Suppressor macrophage treated with lipopolysaccharide for 4 hours (primary cell): ENCODE measurements around the gene OR11L1.

ENCODE experiments used
- DNase-seq: peaks from one replicate; pipeline ENCODE4 v3.0.0-alpha.2; 2020

The OR11L1 gene

GRCh38 chr1:247841796-247842195 is at the start of gene OR11L1:
OR11L1 (minus strand) TSS chr1:247841896; CDS start chr1:247841896, 0 bp downstream.
- no peak for DNase-seq

GRCh38 chr1:247884797-247885413 is 43.2 kb upstream of the OR11L1 start:
- DNase-seq = peak; percentile 22

- DNase-seq = no peak
Measured at GRCh38 chr1:247883346-247883745, 41.6 kb upstream of the OR11L1 start.

GRCh38 chr1:247865416-247865815 is 23.7 kb upstream of the OR11L1 start:
- DNase-seq = no peak

- DNase-seq = no peak
Measured at GRCh38 chr1:247864644-247865043, 22.9 kb upstream of the OR11L1 start.

GRCh38 chr1:247862756-247863155 is 21.1 kb upstream of the OR11L1 start:
- DNase-seq = no peak

DNA sequence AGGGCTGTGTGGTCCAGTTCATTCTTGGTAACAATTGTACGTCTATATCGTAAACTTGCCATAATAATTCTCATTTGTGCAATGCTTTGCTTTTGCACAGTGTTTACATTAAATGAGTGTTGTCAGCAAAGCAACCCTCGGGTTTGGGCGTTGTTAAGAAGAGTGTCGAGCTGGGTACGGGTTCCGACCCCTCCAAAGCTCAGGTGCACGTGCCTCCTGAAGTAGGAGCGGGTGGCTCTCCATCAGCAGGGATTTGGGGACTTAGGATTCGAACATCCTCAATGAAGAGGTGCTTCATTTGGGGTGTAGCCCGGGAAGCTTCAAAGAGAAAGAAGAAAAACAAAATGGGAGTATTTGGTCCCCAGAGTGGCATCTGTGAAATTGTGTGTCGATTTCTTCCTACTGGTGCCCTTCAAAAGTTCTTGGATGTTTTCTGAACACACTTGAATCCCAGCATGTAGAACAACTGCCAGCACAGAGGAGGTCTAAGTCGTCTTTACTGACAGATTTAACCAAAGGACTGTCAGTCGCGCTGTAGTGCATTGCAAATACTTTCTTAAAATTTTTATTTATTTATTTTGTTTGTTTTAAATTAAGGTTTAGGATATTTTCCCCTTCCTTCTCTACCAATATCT is 16.4 kb upstream of the OR11L1 start:
- peak; percentile 1 for DNase-seq

- DNase-seq = peak; percentile 39
Measured at GRCh38 chr1:247857069-247857984, 15.6 kb upstream of the OR11L1 start, which contains the start of gene TRIM58. TRIM58 (plus strand) TSS chr1:247857187; CDS start chr1:247857247, 60 bp downstream.

DNA sequence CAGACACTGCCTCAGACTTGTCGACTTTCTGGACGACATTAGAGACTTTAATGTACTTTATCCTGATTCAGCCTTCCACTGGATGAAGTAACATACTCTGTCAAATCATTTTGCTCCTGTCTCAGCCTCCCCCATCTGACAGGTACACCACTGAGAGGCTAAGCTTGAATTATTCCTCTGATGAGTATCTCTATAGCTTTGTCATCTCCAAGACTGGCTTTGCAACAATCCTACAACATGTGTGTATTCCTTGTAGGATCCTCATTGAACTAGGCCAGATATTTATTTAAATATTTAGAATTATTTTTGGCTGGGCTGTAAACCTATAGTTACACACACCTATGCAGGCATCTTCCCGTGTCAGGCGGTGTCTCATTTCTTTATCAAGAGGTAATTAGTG is 14.2 kb upstream of the OR11L1 start:
- DNase-seq = no peak

DNA sequence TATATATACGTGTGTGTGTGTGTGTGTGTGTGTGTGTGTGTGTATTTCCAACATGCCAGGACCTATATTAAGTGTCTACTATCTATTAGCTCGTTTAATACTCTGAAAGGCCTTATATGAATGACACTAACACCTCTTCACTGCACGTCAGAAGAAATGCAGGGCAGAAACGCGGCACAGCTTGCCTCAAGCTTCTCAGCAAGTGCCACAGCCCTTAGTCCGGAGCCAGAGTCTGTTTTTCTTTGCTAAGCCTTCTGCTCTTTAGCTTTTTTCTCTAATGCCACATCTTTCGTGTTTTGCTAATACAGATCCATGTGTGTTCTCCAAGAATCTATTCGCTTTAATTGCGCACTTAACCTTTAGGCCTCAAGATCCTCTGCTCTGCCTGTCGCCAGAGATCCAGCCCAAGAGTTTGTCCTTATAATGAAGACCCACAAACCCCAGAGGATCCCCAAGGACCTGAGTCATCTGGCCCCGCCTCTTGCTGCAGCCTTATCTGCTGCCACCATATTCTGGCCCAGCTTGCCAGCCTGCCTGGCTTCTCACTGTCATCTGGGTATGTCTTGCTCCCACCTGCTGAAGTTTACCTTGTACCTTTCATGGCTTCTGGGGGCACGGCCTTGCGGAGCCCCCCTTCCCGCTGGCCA is 13.3 kb upstream of the OR11L1 start:
- no peak for DNase-seq

- DNase-seq = no peak
Measured at GRCh38 chr1:247849616-247850015, 7.9 kb upstream of the OR11L1 start.

GRCh38 chr1:247848346-247848745 is 6.7 kb upstream of the OR11L1 start:
- DNase-seq = no peak

- DNase-seq = no peak
Measured at GRCh38 chr1:247845693-247846017, 4.0 kb upstream of the OR11L1 start.

DNA sequence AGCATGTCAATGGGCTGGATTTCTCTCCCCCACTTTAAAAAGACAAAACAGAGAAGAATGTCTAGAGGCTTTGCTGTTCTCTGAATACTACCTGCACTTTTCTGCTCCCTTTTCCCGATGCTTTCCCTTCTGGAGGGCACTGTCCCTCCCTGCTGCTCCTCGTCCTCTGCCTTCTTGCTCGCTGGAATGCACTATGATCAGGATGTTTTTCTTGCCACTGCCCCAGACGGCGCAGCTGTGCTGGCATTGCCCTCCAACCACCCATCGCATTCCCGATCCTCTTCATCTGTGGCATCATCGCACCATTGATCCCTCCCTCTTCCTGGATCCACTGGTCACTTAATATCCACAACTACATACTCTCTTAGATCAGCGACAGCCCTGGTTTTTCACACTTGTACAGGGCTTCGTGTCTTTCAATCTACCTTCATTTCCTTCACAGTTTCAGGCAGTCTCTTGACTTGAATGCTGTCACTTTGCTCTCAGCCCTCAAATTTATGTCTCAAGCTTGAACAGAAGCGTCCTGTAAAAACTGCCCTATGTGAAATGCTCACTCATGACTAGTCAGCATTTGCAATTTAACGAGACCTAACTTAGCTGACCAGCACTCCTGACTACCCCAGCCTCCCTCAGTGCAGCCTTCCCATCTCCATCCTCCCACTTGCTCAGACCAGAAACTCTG is 3.5 kb upstream of the OR11L1 start:
- DNase-seq = no peak

DNA sequence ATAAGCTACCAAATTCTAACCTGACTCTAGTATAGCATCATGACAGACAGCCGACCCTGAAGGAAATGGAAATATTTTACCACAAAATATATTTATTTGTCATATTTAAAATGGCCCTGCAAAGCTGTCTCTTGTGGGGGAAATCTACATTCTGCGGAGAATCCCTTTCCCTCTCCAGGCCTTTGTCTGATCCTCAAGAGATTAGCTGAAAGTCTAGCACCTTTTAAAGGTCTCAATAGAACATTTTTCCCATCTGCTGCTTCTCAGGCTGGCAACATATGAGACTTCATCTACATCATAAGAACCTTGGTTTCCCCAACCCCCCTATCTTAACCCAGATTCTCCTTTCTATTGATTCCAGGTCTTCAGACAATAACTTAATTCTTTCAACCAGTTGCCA is 1.7 kb upstream of the OR11L1 start:
- no peak for DNase-seq

GRCh38 chr1:247840818-247841217 is 878 bp downstream of the OR11L1 start:
- DNase-seq = no peak

GRCh38 chr1:247833601-247834000 is 8.1 kb downstream of the OR11L1 start:
- DNase-seq = no peak

- DNase-seq = no peak
Measured at GRCh38 chr1:247829656-247830055, 12.0 kb downstream of the OR11L1 start.

- DNase-seq = no peak
Measured at GRCh38 chr1:247825362-247825761, 16.3 kb downstream of the OR11L1 start.

DNA sequence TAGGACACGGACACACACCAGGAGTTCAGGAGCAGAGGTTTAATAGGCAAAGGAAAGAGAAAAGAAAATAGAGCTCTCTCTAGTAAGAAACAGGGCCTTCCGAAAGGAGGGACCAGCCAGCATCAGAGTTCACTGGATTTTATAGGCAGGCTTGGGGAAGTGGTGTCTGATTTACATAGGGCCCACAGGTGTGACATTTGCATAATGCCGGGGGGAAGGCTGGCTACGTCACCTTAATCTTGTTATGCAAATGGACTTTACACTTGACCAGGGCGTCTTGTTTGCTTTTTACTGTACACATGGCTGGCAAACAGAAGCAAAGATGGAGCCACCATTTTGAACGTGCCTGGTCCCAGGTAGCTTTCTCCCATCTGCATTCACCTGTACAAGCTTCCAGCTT is 17.7 kb downstream of the OR11L1 start, which contains the start of gene OR14A16:
Gene OR14A16, minus strand, starts transcription at position 97 of the 400 bp plus-strand sequence. CDS start 8,390 bp downstream, outside the sequence.
- no peak for DNase-seq

- DNase-seq = no peak
Measured at GRCh38 chr1:247822060-247822459, 19.6 kb downstream of the OR11L1 start.

- no peak for DNase-seq
Measured at GRCh38 chr1:247812637-247813036, 29.1 kb downstream of the OR11L1 start.

- no peak for DNase-seq
Measured at GRCh38 chr1:247797518-247797917, 44.2 kb downstream of the OR11L1 start.
